ENCODE measurements around the gene ATG9B. TPM values are rescaled to one million over a fixed set of nuclear protein-coding genes. Genes with fewer than 3 reads are reported as not detected.

The ATG9B gene
- polyA plus RNA-seq, 1 experiment, result 0.06 TPM

DNA sequence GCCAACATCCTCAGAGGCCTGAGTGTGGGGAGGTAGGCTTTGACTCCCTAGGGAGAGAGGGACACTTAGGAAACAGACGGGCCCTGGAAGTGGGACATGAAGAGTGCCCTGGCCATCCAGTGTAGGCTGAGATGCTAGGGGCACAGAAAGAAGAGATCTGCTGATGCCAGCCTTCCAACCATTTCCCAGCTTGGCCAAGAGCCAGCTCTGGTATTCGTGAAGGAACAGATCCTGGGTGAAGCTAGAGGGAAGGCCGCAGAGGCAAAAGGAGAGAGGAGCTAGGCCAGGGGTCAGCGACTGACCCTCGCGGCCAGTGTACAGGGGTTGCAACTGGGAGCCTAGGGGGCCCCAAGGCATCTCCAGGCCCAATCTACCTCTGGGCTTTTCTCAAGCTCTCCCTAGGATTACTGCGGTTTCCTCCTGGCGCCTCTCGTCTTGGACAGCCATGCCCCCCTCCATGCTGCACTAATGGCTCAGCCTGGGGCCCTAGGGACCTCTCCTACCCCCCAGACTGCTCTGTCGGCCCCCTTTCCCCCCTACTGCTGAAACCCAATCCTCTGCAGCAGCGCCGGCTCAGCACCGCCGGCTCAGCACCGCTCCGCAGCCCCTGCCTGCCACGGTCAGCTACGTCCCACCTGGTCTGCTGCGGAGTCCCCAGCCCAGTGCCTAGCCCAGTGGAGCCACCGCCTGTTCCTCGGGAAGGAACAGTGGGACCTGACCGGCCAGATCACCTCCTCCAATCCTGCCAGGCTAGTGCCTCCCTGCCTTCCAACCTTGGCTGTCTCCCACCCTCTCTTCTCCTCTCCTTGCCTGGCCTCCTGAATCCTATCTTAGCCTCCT is 23.9 kb upstream of the ATG9B start, which contains the start of gene ASIC3:
Gene ASIC3, plus strand, starts transcription at position 556 of the 840 bp plus-strand sequence. CDS start 355 bp downstream, outside the sequence.
- H3K27ac ChIP-seq (ENCODE audit: low read depth, low read length), result no peak within 1 kb of the TSS
- H3K4me3 ChIP-seq (ENCODE audit: low read depth, low read length), result no peak within 1 kb of the TSS
- TF ChIP-seq, protein P1, sequence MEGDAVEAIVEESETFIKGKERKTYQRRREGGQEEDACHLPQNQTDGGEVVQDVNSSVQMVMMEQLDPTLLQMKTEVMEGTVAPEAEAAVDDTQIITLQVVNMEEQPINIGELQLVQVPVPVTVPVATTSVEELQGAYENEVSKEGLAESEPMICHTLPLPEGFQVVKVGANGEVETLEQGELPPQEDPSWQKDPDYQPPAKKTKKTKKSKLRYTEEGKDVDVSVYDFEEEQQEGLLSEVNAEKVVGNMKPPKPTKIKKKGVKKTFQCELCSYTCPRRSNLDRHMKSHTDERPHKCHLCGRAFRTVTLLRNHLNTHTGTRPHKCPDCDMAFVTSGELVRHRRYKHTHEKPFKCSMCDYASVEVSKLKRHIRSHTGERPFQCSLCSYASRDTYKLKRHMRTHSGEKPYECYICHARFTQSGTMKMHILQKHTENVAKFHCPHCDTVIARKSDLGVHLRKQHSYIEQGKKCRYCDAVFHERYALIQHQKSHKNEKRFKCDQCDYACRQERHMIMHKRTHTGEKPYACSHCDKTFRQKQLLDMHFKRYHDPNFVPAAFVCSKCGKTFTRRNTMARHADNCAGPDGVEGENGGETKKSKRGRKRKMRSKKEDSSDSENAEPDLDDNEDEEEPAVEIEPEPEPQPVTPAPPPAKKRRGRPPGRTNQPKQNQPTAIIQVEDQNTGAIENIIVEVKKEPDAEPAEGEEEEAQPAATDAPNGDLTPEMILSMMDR (IDR thresholded peaks at IDR 0.05; ENCODE audit: low read depth, low read length), result no peak
- CTCF ChIA-PET, result interaction anchor here (1.1 kb wide), 1 partner anchor 15 kb away, joined by 3 read pairs; no protein-coding TSS in a partner anchor
- DNase-seq (ENCODE audit: low read depth, low spot score), result no peak
- POLR2A ChIA-PET, result interaction anchor here (1.2 kb wide), 1 partner anchor 9 kb away, joined by 3 read pairs; the partner anchor contains the start of gene CDK5
- H3K27me3 ChIP-seq (ENCODE audit: control insufficient read depth, insufficient read depth, low read length), result peaks cover 5% of the 10 kb centered on the region
- H3K9me3 ChIP-seq (ENCODE audit: control insufficient read depth, insufficient read depth, low read length), result no peaks in the 10 kb centered on the region; the same call in 1 of the 2 replicates

DNA sequence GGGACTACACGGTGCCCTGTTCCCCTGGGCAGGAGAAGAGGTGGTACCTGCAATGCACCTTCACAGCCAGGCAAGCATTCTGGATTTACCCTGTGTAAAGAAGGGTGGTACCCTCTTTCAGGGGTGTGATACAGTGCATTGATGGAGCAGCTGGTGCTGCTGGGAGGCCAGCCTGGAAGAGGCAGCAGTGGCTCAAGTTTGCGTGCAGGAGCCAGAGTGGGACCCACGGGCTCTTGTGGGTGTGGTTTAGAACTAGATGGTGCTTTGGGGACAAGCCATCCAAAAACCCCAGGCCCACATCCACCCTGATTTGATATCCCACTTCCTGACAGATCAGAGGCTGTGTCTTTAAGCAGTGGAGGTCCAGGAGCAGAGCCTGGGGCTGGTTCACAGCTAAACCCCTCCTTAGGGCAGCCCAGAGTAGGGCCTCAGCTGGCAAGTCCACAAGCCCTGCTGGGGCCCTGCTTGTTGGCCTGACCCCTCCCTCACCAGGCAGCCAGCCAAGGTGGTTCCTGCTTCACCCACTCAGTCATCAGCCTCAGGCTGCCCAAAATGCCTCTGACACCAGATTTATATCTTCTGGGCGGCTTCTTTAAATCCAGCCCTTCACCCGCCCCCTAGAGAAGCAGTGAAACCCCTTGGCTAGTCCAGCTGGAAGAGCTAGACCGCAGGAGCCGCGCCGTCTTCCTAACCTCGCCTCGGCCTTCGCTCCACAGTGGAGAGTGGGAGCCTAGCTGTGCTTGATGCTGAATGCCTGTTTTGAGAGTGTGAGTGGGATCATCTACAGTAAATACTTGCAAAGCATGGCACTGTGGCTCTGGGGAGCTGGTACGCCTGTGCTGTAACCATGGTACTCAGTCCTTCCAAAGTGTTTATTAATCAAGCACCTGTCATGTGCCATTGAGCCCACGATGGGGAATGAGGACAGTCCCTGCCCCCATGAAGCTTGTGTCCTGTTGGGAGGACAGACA is 22.6 kb upstream of the ATG9B start:
- ChIA-PET POLR2A (interaction anchor here (0.6 to 1.2 kb wide), 3 partner anchors 11 to 33 kb away, joined by 3 read pairs; partner anchors contain the start of gene CDK5), CTCF (no interaction called here)
- Histone ChIP-seq H3K27me3 (ENCODE audit: control insufficient read depth, insufficient read depth, low read length) (peaks cover 5% of the 10 kb centered on the region), H3K4me3 (ENCODE audit: low read depth, low read length) (no peak overlapping the region), H3K27ac (ENCODE audit: low read depth, low read length) (no peak overlapping the region), H3K9me3 (ENCODE audit: control insufficient read depth, insufficient read depth, low read length) (no peaks in the 10 kb centered on the region; the same call in 1 of the 2 replicates)
- DNase-seq (ENCODE audit: low read depth, low spot score), result no peak
- TF ChIP-seq, protein P1 (IDR thresholded peaks at IDR 0.05; ENCODE audit: low read depth, low read length), result no peak

GRCh38 chr7:151045967-151046366 is 21.7 kb upstream of the ATG9B start:
- ChIA-PET CTCF (no interaction called here), POLR2A (no interaction called here)
- Histone ChIP-seq H3K9me3 (ENCODE audit: control insufficient read depth, insufficient read depth, low read length) (no peaks in the 10 kb centered on the region; the same call in 1 of the 2 replicates), H3K27ac (ENCODE audit: low read depth, low read length) (no peak overlapping the region), H3K4me3 (ENCODE audit: low read depth, low read length) (no peak overlapping the region), H3K27me3 (ENCODE audit: control insufficient read depth, insufficient read depth, low read length) (peaks cover 5% of the 10 kb centered on the region)
- no peak for DNase-seq (ENCODE audit: low read depth, low spot score)
- TF ChIP-seq, protein P1 (IDR thresholded peaks at IDR 0.05; ENCODE audit: low read depth, low read length), result no peak

DNA sequence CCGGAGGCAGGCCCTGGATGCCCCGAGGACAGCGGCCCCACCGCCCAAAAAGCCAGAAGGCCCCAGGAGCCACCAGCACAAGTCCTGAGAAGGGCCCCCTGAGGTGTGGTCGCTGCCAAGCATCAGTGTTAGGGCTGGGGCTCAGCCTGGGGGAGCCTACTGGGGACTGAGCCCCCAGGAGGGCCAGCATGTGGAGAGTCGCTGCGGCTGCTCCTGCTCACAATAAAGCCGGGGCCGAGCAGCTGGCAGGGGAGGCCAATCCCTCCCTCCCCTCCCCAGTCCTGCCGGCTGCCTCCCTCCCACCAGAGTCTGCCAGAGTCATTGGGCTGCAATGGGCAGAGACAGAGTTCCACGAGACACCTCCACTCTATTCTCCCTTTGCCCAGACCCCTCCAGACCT is 21.0 kb upstream of the ATG9B start:
- no peak for DNase-seq (ENCODE audit: low read depth, low spot score)
- Histone ChIP-seq H3K9me3 (ENCODE audit: control insufficient read depth, insufficient read depth, low read length) (no peaks in the 10 kb centered on the region; the same call in 1 of the 2 replicates), H3K27ac (ENCODE audit: low read depth, low read length) (no peak overlapping the region), H3K4me3 (ENCODE audit: low read depth, low read length) (no peak overlapping the region), H3K27me3 (ENCODE audit: control insufficient read depth, insufficient read depth, low read length) (peaks cover 2% of the 10 kb centered on the region)
- TF ChIP-seq, protein P1 (IDR thresholded peaks at IDR 0.05; ENCODE audit: low read depth, low read length), result no peak
- POLR2A ChIA-PET, result no interaction called here
- CTCF ChIA-PET, result no interaction called here

Measured in AG04450 (cell line).